HTR-8/SVneo (cell line): Measurements from ENCODE around the gene OSCAR.
"Not testable (repeated sequence)": the region's sequence is repeated elsewhere in the genome, so short reads cannot be mapped to it uniquely, and the experiment has no call there.

Experiments
- DNase-seq: peaks from one replicate; pipeline ENCODE4 v3.0.0; 2011; ENCODE audit warnings: low spot score, mixed read lengths; ENCODE audit not compliant: insufficient read length
- FAIRE-seq: peaks from 2 replicates; lab custom pipeline; 2011; peaks lifted over from hg19 to GRCh38; lab: Jason Lieb, UNC

Gene OSCAR

GRCh38 chr19:54127688-54128440 lies 27.3 kb upstream of the OSCAR start:
- FAIRE-seq (no peak), DNase-seq (no peak)

GRCh38 chr19:54125713-54126112 lies 25.1 kb upstream of the OSCAR start:
- FAIRE-seq: no peak
- DNase-seq: no peak

GRCh38 chr19:54124393-54124792 lies 23.8 kb upstream of the OSCAR start:
- FAIRE-seq: no peak
- DNase-seq: no peak

GRCh38 chr19:54123682-54124081 lies 23.1 kb upstream of the OSCAR start:
- no peak for FAIRE-seq

GRCh38 chr19:54121259-54121658 lies 20.7 kb upstream of the OSCAR start:
- FAIRE-seq: no peak

More at GRCh38 chr19:54123682-54124081, 23.1 kb upstream of the OSCAR start:
- no peak for DNase-seq

GRCh38 chr19:54115109-54116063 lies 14.8 kb upstream of the OSCAR start, which contains the start of the genes PRPF31 and TFPT:
Gene PRPF31, plus strand, starts transcription at chr19:54115754. Its CDS starts 2,525 bp downstream, at chr19:54118279.
Gene TFPT, minus strand, starts transcription at chr19:54115657. Its CDS starts 388 bp downstream, at chr19:54115269.
- DNase-seq (peak; percentile 96), FAIRE-seq (peak; percentile 99)

More at GRCh38 chr19:54121259-54121658, 20.7 kb upstream of the OSCAR start:
- DNase-seq: no peak

- DNase-seq (no peak), FAIRE-seq (no peak)
Observed at GRCh38 chr19:54114340-54115108, 13.9 kb upstream of the OSCAR start.

- DNase-seq (no peak), FAIRE-seq (no peak)
Observed at GRCh38 chr19:54109651-54110050, 9.0 kb upstream of the OSCAR start.

GRCh38 chr19:54108496-54108895 lies 7.9 kb upstream of the OSCAR start:
- no peak for DNase-seq
- no peak for FAIRE-seq

- no peak for DNase-seq
- no peak for FAIRE-seq
Observed at GRCh38 chr19:54107876-54108490, 7.4 kb upstream of the OSCAR start.

GRCh38 chr19:54106716-54107115 lies 6.1 kb upstream of the OSCAR start:
- no peak for DNase-seq
- FAIRE-seq: no peak

- DNase-seq: no peak
Observed at GRCh38 chr19:54105796-54106195, 5.2 kb upstream of the OSCAR start.

GRCh38 chr19:54104998-54105715 lies 4.6 kb upstream of the OSCAR start:
- FAIRE-seq (no peak), DNase-seq (no peak)

More at GRCh38 chr19:54105796-54106195, 5.2 kb upstream of the OSCAR start:
- no peak for FAIRE-seq

- DNase-seq (peak; percentile 99), FAIRE-seq (peak; percentile 99)
Observed at GRCh38 chr19:54102421-54103169, 2.0 kb upstream of the OSCAR start, which contains the start of gene NDUFA3. Gene NDUFA3, plus strand, starts transcription at chr19:54102855. Its CDS starts 24 bp downstream, at chr19:54102879.

- not testable (repeated sequence) for DNase-seq, FAIRE-seq
Observed at GRCh38 chr19:54099903-54100255, 724 bp downstream of the OSCAR start.

GRCh38 chr19:54099190-54099902 lies 1.3 kb downstream of the OSCAR start:
- FAIRE-seq (no peak), DNase-seq (no peak)

GRCh38 chr19:54096617-54097106 lies 3.9 kb downstream of the OSCAR start:
- DNase-seq (no peak), FAIRE-seq (no peak)
